Bronchial epithelial cell (primary cell): ENCODE data around the gene SLFN5. TPM values are rescaled to one million over a fixed set of nuclear protein-coding genes. Genes with fewer than 3 reads are reported as not detected.
"Not testable (repeated sequence)": the region's sequence is repeated elsewhere in the genome, so short reads cannot be mapped to it uniquely, and the experiment has no call there.

Source experiments
- DNase-seq: peaks from one replicate; pipeline ENCODE4 v3.0.0-alpha.2; 2010; ENCODE audit warnings: low read depth
- FAIRE-seq: peaks from 2 replicates; lab custom pipeline; 2011; peaks lifted over from hg19 to GRCh38; lab: Jason Lieb, UNC
- H3K27me3 ChIP-seq: 2 replicates; pipeline ENCODE4 v1.5.1; 2011; ENCODE audit warnings: low read length; ENCODE audit not compliant: control insufficient read depth, insufficient read depth
- H3K36me3 ChIP-seq: 2 replicates; pipeline ENCODE4 v1.5.1; 2011; ENCODE audit warnings: low read length; ENCODE audit not compliant: control insufficient read depth, insufficient read depth
- H3K4me3 ChIP-seq: 2 replicates; pipeline ENCODE4 v1.5.1; 2011; ENCODE audit warnings: mild to moderate bottlenecking, low read depth, low read length, control low read depth
- total RNA-seq: library from RNA; depleted of rRNA; stranded (reverse); fragments of >200 nt; gene quantifications from 2 replicates; pipeline ENCODE4 v1.2.1, GENCODE V29; 2014
- TF ChIP-seq, protein P1 (sequence below): IDR thresholded peaks from 2 replicates; pipeline ENCODE4 v1.5.1; 2011; ENCODE audit warnings: mild to moderate bottlenecking, moderate library complexity, low read length, control low read depth, inconsistent platforms; ENCODE audit not compliant: insufficient read depth, severe bottlenecking

SLFN5 gene
- 104 and 112 TPM in 2 replicates for total RNA-seq

DNA sequence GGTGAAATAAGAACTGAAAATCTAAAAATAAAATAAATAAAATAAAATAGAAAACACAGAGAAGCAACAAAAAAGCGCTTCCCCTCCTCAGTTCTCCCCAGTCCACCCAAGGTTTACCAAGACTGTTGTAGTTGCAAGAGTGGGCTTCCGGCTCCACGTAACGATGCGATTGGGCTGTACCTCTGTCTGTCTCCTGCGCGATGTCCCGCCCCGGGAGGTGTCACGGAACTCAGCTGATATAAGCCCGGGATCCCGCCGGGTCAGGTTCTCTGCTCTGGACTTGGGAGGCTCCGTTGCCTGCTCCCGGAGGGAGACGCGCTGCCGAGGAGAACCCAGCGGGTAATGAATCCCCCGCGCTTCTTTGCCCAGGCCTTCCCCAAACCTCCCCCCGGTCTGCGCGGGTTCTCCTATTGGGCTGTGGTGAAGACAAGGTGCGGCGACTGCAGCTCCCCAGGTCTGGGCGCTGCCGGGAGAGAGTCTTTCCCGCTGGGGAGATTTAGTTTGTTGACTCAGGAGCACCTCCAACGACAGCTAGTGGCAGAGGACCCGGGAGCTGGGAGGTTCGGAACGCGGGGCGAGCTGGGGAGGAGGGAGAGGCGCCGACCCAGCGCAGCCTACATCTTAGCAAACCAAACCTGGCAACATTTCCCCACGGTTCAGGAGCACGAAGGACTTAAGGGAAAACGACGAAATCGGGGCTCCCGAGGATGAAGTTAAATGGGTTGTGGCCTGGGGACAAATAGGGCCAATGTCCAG is at the start of gene SLFN5:
TSS of gene SLFN5 (plus strand) at position 268 of the 756 bp plus-strand sequence. CDS start 15,619 bp downstream, outside the sequence.
- TF ChIP-seq, protein P1, sequence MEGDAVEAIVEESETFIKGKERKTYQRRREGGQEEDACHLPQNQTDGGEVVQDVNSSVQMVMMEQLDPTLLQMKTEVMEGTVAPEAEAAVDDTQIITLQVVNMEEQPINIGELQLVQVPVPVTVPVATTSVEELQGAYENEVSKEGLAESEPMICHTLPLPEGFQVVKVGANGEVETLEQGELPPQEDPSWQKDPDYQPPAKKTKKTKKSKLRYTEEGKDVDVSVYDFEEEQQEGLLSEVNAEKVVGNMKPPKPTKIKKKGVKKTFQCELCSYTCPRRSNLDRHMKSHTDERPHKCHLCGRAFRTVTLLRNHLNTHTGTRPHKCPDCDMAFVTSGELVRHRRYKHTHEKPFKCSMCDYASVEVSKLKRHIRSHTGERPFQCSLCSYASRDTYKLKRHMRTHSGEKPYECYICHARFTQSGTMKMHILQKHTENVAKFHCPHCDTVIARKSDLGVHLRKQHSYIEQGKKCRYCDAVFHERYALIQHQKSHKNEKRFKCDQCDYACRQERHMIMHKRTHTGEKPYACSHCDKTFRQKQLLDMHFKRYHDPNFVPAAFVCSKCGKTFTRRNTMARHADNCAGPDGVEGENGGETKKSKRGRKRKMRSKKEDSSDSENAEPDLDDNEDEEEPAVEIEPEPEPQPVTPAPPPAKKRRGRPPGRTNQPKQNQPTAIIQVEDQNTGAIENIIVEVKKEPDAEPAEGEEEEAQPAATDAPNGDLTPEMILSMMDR = no peak
- FAIRE-seq (no peak), DNase-seq (peak; percentile 85)
- H3K4me3 ChIP-seq = peak within 1 kb of the TSS; percentile 74
- H3K36me3 ChIP-seq = peaks cover 7% of the 10 kb centered on the region
- H3K27me3 ChIP-seq = no peaks in the 10 kb centered on the region

- not testable (repeated sequence) for H3K27me3 ChIP-seq, H3K4me3 ChIP-seq, H3K36me3 ChIP-seq, DNase-seq, FAIRE-seq
These were observed 48.9 kb upstream of the SLFN5 start, which contains the start of gene SLC35G3 for GRCh38 chr17:35194001-35194400. SLC35G3 (minus strand) TSS chr17:35194393; CDS start chr17:35194307, 86 bp downstream.

DNA sequence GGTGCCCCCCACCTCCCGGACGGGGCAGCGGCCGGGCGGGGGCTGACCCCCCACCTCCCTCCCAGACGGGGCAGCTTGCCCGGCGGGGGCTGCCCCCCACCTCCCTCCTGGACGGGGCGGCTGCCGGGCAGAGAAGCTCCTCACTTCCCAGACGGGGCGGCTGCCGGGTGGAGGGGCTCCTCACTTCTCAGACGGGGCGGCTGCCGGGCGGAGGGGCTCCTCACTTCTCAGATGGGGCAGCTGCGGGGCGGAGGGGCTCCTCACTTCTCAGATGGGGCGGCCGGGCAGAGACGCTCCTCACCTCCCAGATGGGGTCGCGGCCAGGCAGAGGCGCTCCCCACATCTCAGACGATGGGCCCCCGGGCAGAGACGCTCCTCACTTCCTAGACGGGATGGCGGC is 47.8 kb upstream of the SLFN5 start:
- FAIRE-seq, DNase-seq: not testable (repeated sequence)

DNA sequence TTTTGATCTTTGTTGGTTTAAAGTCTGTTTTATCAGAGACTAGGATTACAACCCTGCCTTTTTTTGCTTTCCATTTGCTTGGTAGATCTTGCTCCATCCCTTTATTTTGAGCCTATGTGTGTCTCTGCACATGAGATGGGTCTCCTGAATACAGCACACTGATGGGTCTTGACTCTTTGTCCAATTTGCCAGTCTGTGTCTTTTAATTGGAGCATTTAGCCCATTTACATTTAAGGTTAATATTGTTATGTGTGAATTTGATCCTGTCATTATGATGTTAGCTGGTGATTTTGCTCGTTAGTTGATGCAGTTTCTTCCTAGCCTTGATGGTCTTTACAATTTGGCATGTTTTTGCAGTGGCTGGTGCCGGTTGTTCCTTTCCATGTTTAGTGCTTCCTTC is 40.3 kb upstream of the SLFN5 start:
- not testable (repeated sequence) for FAIRE-seq, H3K36me3 ChIP-seq, H3K4me3 ChIP-seq, DNase-seq, H3K27me3 ChIP-seq

More for the DNA sequence above, 47.8 kb upstream of the SLFN5 start:
- H3K27me3 ChIP-seq, H3K4me3 ChIP-seq, H3K36me3 ChIP-seq: not testable (repeated sequence)

DNA sequence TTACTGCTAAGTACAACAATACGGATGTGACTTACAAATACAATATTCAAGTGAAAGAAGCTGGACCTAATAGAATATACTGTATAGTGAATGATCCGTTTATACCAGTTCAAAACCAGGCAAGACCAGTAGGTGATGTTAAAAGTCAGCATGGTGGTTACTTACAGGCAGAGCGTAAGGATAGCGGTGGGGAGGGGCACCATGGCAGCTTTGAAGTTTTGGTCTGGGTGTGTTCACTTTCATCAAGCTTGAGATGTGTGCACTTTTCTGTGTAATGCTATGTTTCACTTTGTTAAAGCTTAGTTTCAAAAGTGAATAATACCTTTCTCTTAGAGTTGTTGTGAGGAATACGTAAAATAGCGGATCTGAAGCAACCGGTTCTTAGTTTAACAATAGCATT is 32.1 kb upstream of the SLFN5 start:
- TF ChIP-seq, protein P1 = no peak
- peaks cover 2% of the 10 kb centered on the region for H3K27me3 ChIP-seq
- no peak for FAIRE-seq

DNA sequence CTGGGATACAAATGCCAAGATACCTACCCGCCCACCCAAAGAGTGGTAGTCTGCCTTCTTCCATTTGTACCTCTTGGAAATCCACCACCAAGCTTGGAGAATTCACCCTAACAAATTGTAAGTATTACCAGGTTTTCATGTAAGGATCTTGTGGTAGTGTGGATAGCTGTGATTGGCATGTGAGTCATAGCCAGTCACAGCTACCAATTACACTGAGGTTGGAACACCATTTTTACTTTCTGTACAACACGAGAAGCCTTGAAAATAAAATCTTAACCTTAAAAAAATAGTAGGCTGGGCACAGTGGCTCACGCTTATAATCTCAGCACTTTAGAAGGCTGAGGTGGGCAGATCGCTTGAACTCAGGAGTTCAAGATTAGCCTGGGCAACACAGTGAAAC is 30.2 kb upstream of the SLFN5 start:
- DNase-seq (no peak), FAIRE-seq (no peak)
- Histone ChIP-seq H3K27me3 (peaks cover 2% of the 10 kb centered on the region), H3K4me3 (no peak overlapping the region), H3K36me3 (no peaks in the 10 kb centered on the region)
- TF ChIP-seq, protein P1 = no peak

More for the DNA sequence above, 32.1 kb upstream of the SLFN5 start:
- Histone ChIP-seq H3K36me3 (no peaks in the 10 kb centered on the region), H3K4me3 (no peak overlapping the region)
- no peak for DNase-seq

DNA sequence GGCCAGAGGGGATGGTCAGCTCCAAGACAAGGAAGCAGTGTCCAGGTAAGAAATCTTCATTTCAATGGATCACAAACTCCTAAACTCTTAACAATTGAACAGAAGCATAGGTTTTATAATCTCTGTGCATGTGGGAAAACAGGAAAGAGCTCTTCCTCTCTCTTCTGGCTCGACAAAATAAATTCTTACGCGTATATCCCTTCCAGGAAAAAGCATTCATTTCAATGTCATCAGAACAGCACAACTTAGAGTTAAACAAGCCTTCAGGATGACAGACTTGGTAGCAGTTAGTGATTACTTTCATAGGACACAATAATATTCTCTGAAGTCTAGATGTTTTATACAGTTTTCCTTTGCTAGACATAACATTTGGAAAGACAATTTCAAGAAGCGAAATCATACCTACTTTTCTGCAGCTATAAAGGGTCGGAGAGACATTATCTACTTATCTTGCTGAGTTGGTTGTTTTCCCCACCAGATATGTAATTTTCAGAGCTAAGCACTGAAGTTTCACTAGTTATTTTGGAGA is 29.4 kb upstream of the SLFN5 start:
- DNase-seq (no peak), FAIRE-seq (no peak)
- peaks cover 2% of the 10 kb centered on the region for H3K27me3 ChIP-seq
- TF ChIP-seq, protein P1 = no peak
- H3K36me3 ChIP-seq = no peaks in the 10 kb centered on the region
- H3K4me3 ChIP-seq = no peak overlapping the region
